Activated T-helper 2 cell treated with anti-CD3 and anti-CD28 coated beads, Interferon-gamma antibody, Interleukin-2, Interleukin-4, amounts not matched to agents 10 μg/mL and 5 μg/mL and 100 μg/mL, durations not matched to agents 14 hours and 24 hours and 36 hours (primary cell): ENCODE measurements around the gene AGAP3. TPM values are rescaled to one million over a fixed set of nuclear protein-coding genes. Genes with fewer than 3 reads are reported as not detected.

ENCODE experiments used
- DNase-seq: peaks from one replicate; pipeline ENCODE4 v3.0.0; 2021; ENCODE audit warnings: low spot score
- H3K27ac Mint-ChIP-seq: one replicate; pipeline ENCODE4 v1.8.0; 2021; ENCODE audit warnings: mixed read lengths
- H3K27me3 Mint-ChIP-seq: one replicate; pipeline ENCODE4 v1.8.0; 2021; ENCODE audit warnings: low read depth, mixed read lengths
- H3K36me3 Mint-ChIP-seq: one replicate; pipeline ENCODE4 v1.8.0; 2021; ENCODE audit warnings: low read depth, mixed read lengths
- H3K4me1 Mint-ChIP-seq: one replicate; pipeline ENCODE4 v1.8.0; 2021; ENCODE audit warnings: low read depth, mixed read lengths
- H3K4me3 Mint-ChIP-seq: one replicate; pipeline ENCODE4 v1.8.0; 2021; ENCODE audit warnings: low read depth, mild to moderate bottlenecking, moderate library complexity, mixed read lengths
- H3K9me3 Mint-ChIP-seq: one replicate; pipeline ENCODE4 v1.8.0; 2021; ENCODE audit warnings: mixed read lengths
- intact Hi-C: fragments of 100-400 bp; cut with micrococcal nuclease; formaldehyde crosslinking; loops from one replicate; pipeline ENCODE4 v1.15.1; 2023
- total RNA-seq: library from RNA; stranded (reverse); gene quantifications from 2 replicates; pipeline ENCODE4 v1.2.3, GENCODE V29; 2022

The AGAP3 gene
- total RNA-seq, 1 donor from 2014 or later: 62.5 TPM

DNA sequence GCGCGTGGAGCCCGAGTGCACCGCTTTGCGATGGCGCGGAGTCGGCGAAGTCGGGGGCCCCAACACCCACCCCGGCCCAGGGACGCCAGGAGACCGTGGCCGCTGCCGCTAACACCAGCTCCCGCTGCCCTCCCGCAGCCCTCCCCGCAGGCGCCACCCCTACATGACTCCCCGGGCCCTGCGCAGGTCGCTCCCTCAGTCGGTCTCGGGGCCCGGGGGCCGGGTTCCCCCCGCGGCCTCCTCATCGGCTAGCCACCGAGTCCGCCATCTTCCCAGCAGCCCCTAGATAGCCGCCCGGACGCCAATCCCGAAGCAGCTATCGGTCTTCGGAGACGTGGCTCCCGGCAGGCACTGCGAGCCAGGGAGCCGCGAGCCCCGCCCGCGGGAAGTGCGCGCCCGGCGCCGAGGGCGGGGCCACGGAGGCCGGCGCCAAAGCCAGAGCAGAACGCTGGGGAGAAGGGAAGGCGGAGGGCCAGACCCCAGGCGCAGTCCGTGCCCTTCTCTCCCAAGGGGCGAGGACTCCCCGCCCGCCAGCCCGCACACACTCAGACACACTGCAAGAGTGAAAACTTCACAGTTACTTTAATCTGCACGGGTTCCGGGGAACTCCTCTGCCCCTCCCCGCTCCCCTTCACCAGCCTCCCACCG, 5.6 kb upstream of the AGAP3 start, which contains the start of gene FASTK:
TSS of gene FASTK (minus strand) at position 288 of the 648 bp plus-strand sequence. CDS start at position 245, 43 bp downstream.
- H3K36me3 Mint-ChIP-seq: peaks cover 30% of the 10 kb centered on the region
- peak within 1 kb of the TSS; percentile 94 for H3K4me3 Mint-ChIP-seq
- peaks cover 6% of the 10 kb centered on the region for H3K27me3 Mint-ChIP-seq
- H3K4me1 Mint-ChIP-seq: peaks cover 22% of the 10 kb centered on the region
- peak within 1 kb of the TSS; percentile 75 for H3K27ac Mint-ChIP-seq
- intact Hi-C loops: loop anchor here (1.0 to 10.0 kb wide), 2 partner anchors 22 to 144 kb away; partner anchors contain the start of gene ABCF2
- DNase-seq: peak; percentile 86
- no peaks in the 10 kb centered on the region for H3K9me3 Mint-ChIP-seq

GRCh38 chr7:151081170-151082101, 4.8 kb upstream of the AGAP3 start:
- peaks cover 6% of the 10 kb centered on the region for H3K27me3 Mint-ChIP-seq
- DNase-seq: no peak
- peaks cover 22% of the 10 kb centered on the region for H3K36me3 Mint-ChIP-seq
- no peak overlapping the region for H3K27ac Mint-ChIP-seq
- H3K4me3 Mint-ChIP-seq: peak overlapping the region; percentile 94
- H3K9me3 Mint-ChIP-seq: no peaks in the 10 kb centered on the region
- H3K4me1 Mint-ChIP-seq: peaks cover 22% of the 10 kb centered on the region
- intact Hi-C loops: loop anchor here (10.0 kb wide), 1 partner anchor 143 kb away; the partner anchor contains the start of gene ABCF2

GRCh38 chr7:151082141-151083070, 3.9 kb upstream of the AGAP3 start:
- Mint-ChIP-seq H3K4me1 (peaks cover 22% of the 10 kb centered on the region), H3K9me3 (no peaks in the 10 kb centered on the region), H3K27ac (peak overlapping the region; percentile 86), H3K27me3 (peaks cover 6% of the 10 kb centered on the region), H3K4me3 (peak overlapping the region; percentile 94), H3K36me3 (peaks cover 21% of the 10 kb centered on the region)
- no peak for DNase-seq
- intact Hi-C loops: loop anchor here (1.0 to 10.0 kb wide), 2 partner anchors 54 to 142 kb away; partner anchors contain the start of genes ABCB8 and ABCF2

- Mint-ChIP-seq H3K4me1 (peaks cover 26% of the 10 kb centered on the region), H3K9me3 (no peaks in the 10 kb centered on the region), H3K36me3 (peaks cover 17% of the 10 kb centered on the region), H3K4me3 (peak within 1 kb of the TSS; percentile 94), H3K27me3 (peaks cover 6% of the 10 kb centered on the region), H3K27ac (peak within 1 kb of the TSS; percentile 86)
- peak; percentile 76 for DNase-seq
- intact Hi-C loops: loop anchor here (1.0 to 10.0 kb wide), 2 partner anchors 55 to 142 kb away; partner anchors contain the start of genes ABCB8 and ABCF2
Measured at GRCh38 chr7:151083071-151083823, 3.0 kb upstream of the AGAP3 start, which contains the start of gene TMUB1. TMUB1 (minus strand) TSS chr7:151083493; CDS start chr7:151082563, 930 bp downstream.

DNA sequence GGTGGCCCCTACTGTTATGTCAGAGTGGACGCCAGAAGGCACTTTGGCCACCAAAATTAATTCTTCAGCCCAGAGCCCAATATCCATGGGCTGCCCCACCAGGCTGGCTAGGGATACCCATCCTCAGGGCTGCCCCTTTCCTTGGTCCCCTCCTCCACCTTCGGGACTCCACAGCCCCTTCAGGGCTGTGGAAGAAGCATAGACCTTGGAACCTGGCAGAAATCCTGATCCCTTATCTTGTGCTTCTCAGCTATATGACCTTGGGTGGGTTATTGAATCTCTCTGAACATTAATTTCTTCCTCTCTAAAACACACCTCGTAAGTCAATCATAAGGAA, 2.5 kb upstream of the AGAP3 start:
- peaks cover 26% of the 10 kb centered on the region for H3K4me1 Mint-ChIP-seq

DNA sequence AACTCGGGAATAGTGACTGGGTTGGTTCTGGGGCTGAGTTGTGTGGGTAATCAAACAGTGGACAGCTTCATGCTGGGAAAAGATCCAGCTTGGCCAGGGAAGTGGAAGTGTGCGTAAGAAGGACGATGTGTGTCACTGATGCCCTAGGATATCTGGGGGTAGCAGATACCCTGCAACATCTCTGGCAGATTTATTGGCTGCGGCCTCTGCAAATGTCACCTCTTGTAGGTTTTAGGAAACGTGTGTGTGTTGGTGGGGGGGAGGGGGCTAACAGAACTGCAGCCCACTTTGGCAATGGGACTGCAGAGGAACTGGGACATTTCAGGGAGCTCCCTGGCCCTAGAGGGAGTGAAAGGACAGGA, 965 bp upstream of the AGAP3 start:
- Mint-ChIP-seq H3K27me3 (peaks cover 8% of the 10 kb centered on the region), H3K9me3 (no peaks in the 10 kb centered on the region), H3K27ac (peak overlapping the region; percentile 78), H3K4me3 (peak overlapping the region; percentile 86), H3K36me3 (peaks cover 9% of the 10 kb centered on the region), H3K4me1 (peaks cover 24% of the 10 kb centered on the region)
- intact Hi-C loops: loop anchor here (5.0 to 10.0 kb wide), 2 partner anchors 139 to 418 kb away; partner anchors contain the start of gene ABCF2
- DNase-seq: no peak

More for the DNA sequence above, 2.5 kb upstream of the AGAP3 start:
- no peak for DNase-seq
- intact Hi-C loops: loop anchor here (1.0 to 10.0 kb wide), 2 partner anchors 55 to 141 kb away; partner anchors contain the start of genes ABCB8 and ABCF2
- Mint-ChIP-seq H3K27ac (peak overlapping the region; percentile 6), H3K4me3 (peak overlapping the region; percentile 70), H3K36me3 (peaks cover 15% of the 10 kb centered on the region), H3K9me3 (no peaks in the 10 kb centered on the region), H3K27me3 (peaks cover 6% of the 10 kb centered on the region)

DNA sequence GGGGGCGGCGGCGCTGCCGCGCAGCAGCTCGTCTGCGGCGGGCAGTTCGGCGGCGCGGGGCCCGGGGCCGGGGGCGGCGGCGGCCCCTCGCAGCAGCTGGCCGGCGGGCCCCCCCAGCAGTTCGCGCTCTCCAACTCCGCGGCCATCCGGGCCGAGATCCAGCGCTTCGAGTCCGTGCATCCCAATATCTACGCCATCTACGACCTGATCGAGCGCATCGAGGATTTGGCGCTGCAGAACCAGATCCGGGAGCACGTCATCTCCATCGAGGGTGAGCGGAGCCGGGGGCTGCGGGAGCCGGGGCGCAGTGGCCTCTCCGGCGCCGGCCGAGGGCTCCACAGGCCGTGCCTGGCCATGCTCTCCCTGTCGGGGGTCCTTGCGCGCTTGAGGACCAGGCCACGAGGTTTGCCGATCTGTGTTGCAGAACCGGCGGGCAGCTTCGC, 548 bp downstream of the AGAP3 start:
- DNase-seq: peak; percentile 28
- intact Hi-C loops: loop anchor here (5.0 to 10.0 kb wide), 2 partner anchors 138 to 420 kb away; partner anchors contain the start of gene ABCF2
- peak overlapping the region; percentile 87 for H3K4me3 Mint-ChIP-seq
- no peaks in the 10 kb centered on the region for H3K9me3 Mint-ChIP-seq
- peaks cover 24% of the 10 kb centered on the region for H3K4me1 Mint-ChIP-seq
- peak overlapping the region; percentile 79 for H3K27ac Mint-ChIP-seq
- peaks cover 9% of the 10 kb centered on the region for H3K36me3 Mint-ChIP-seq
- peaks cover 8% of the 10 kb centered on the region for H3K27me3 Mint-ChIP-seq

GRCh38 chr7:151087245-151088018, 1.2 kb downstream of the AGAP3 start:
- intact Hi-C loops: loop anchor here (1.0 to 10.0 kb wide), 3 partner anchors 24 to 420 kb away; partner anchors contain the start of gene ABCF2
- H3K27me3 Mint-ChIP-seq: peaks cover 8% of the 10 kb centered on the region
- H3K4me3 Mint-ChIP-seq: peak overlapping the region; percentile 87
- H3K36me3 Mint-ChIP-seq: peaks cover 9% of the 10 kb centered on the region
- peak overlapping the region; percentile 58 for H3K27ac Mint-ChIP-seq
- no peak for DNase-seq
- H3K9me3 Mint-ChIP-seq: no peaks in the 10 kb centered on the region
- peaks cover 23% of the 10 kb centered on the region for H3K4me1 Mint-ChIP-seq

- no peak overlapping the region for H3K27ac Mint-ChIP-seq
- no peaks in the 10 kb centered on the region for H3K9me3 Mint-ChIP-seq
- no peak for DNase-seq
- peaks cover 8% of the 10 kb centered on the region for H3K27me3 Mint-ChIP-seq
- peak overlapping the region; percentile 59 for H3K4me3 Mint-ChIP-seq
- peaks cover 4% of the 10 kb centered on the region for H3K36me3 Mint-ChIP-seq
- H3K4me1 Mint-ChIP-seq: peaks cover 19% of the 10 kb centered on the region
- intact Hi-C loops: loop anchor here (1.0 to 10.0 kb wide), 3 partner anchors 23 to 421 kb away; partner anchors contain the start of gene ABCF2
Measured at GRCh38 chr7:151088019-151088855, 2.0 kb downstream of the AGAP3 start.
